Ovary (tissue), 3 donors: ENCODE measurements around the gene SYS1.

ENCODE experiments used
- EP300 ChIP-seq: sonication (generic); formaldehyde crosslinking; IDR thresholded peaks from one replicate; pipeline ENCODE4 v1.6.1; 2017; ENCODE audit warnings: antibody characterized with exemption
- POLR2A ChIP-seq: fragments of 450-650 bp; IDR thresholded peaks from one replicate; pipeline ENCODE4 v1.6.1; 2017; ENCODE audit warnings: antibody characterized with exemption, mild to moderate bottlenecking, moderate library complexity
- TF ChIP-seq, protein P1 (sequence below), 3 donors: fragments of 450-650 bp in 2 of 3; fragments of 200-600 bp in 1 of 3; IDR thresholded peaks; one replicate each; pipeline versions ENCODE4 v1.5.1 to v1.8.0; 2016 to 2022; ENCODE audit warnings: antibody characterized with exemption in 3 of 3, mild to moderate bottlenecking in 1 of 3
- donor health status: DM: no; HTN: no; CAD: no.

- TF ChIP-seq, protein P1, sequence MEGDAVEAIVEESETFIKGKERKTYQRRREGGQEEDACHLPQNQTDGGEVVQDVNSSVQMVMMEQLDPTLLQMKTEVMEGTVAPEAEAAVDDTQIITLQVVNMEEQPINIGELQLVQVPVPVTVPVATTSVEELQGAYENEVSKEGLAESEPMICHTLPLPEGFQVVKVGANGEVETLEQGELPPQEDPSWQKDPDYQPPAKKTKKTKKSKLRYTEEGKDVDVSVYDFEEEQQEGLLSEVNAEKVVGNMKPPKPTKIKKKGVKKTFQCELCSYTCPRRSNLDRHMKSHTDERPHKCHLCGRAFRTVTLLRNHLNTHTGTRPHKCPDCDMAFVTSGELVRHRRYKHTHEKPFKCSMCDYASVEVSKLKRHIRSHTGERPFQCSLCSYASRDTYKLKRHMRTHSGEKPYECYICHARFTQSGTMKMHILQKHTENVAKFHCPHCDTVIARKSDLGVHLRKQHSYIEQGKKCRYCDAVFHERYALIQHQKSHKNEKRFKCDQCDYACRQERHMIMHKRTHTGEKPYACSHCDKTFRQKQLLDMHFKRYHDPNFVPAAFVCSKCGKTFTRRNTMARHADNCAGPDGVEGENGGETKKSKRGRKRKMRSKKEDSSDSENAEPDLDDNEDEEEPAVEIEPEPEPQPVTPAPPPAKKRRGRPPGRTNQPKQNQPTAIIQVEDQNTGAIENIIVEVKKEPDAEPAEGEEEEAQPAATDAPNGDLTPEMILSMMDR (IDR thresholded peaks at IDR 0.05), result no peak
- TF ChIP-seq POLR2A (no peak), EP300 (no peak)
Measured at GRCh38 chr20:45400346-45401031, 37.5 kb downstream of the SYS1 start.
